ENCODE results near the gene SEMA3B.

Gene SEMA3B

DNA sequence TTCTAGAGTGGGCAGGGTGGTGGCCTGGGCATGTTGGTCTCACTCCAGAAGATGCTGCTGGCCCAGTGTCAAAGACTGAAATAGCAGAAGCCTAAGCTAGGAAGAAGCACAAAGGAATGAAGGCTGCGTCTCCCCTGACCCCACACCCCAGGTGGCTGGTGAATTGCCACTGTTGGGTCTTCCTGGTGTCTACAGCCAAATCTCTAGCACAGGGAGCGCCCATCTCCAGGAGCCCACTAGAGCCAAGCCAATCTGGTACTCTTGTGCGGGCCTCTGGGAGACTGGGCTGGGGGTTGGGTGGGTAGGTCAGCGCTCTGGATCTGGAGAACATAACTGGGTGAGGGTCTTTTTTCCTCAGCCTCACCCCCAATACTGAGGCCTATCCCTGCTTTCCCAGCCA lies 58.2 kb downstream of the SEMA3B start (continued):
- TF ChIP-seq, protein P1, sequence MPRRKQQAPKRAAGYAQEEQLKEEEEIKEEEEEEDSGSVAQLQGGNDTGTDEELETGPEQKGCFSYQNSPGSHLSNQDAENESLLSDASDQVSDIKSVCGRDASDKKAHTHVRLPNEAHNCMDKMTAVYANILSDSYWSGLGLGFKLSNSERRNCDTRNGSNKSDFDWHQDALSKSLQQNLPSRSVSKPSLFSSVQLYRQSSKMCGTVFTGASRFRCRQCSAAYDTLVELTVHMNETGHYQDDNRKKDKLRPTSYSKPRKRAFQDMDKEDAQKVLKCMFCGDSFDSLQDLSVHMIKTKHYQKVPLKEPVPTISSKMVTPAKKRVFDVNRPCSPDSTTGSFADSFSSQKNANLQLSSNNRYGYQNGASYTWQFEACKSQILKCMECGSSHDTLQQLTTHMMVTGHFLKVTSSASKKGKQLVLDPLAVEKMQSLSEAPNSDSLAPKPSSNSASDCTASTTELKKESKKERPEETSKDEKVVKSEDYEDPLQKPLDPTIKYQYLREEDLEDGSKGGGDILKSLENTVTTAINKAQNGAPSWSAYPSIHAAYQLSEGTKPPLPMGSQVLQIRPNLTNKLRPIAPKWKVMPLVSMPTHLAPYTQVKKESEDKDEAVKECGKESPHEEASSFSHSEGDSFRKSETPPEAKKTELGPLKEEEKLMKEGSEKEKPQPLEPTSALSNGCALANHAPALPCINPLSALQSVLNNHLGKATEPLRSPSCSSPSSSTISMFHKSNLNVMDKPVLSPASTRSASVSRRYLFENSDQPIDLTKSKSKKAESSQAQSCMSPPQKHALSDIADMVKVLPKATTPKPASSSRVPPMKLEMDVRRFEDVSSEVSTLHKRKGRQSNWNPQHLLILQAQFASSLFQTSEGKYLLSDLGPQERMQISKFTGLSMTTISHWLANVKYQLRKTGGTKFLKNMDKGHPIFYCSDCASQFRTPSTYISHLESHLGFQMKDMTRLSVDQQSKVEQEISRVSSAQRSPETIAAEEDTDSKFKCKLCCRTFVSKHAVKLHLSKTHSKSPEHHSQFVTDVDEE (CRISPR knock-in tag; IDR thresholded peaks at IDR 0.05): no peak
- TF ChIP-seq BACH2 (CRISPR knock-in tag; IDR thresholded peaks at IDR 0.05; ENCODE audit: borderline replicate concordance): no peak
- TF ChIP-seq ZNF565 (CRISPR knock-in tag; conservative IDR thresholded peaks at IDR 0.05; ENCODE audit: low read depth): no peak
